ENCODE results near the gene TDRD5.

TDRD5 gene, protein sequence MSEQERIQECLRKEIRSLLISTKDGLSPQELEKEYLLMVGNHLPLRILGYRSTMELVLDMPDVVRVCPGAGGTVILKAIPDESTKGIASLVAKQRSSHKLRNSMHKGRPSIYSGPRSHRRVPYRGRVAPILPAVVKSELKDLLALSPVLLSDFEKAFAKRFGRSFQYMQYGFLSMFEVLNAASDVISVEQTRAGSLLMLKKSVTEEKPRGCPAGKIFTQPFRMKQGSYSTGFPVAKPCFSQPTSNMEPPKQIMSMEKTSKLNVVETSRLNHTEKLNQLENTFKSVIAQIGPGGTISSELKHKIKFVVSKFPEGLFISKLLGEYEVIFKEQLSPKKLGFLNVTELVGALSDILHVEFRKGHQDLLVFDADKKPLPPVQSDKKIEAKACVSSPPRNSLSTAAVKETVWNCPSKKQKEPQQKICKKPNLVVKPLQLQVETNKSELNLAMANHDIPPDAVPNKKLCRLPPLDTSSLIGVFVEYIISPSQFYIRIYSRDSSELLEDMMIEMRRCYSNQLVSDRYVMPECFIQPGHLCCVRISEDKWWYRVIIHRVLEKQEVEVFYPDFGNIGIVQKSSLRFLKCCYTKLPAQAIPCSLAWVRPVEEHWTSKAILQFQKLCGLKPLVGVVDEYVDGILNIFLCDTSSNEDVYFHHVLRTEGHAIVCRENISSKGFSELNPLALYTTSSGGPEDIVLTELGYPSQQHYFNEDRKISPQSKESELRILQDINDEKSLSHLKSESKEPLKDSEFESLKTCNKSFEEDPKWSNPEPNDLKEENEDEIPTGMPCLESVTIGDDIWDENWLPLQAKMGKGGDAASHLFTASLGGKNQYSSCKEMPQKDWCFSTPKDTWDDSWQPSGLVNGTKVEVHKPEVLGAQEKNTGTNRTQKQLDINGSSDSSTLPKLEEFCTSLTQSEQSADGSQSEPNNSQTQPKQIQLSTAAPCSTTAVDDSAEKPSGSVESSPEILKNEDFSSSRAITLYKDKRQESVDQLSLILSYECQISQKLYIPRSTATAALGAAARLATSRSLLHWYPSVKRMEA

GRCh38 chr1:179591592-179592580, at the start of gene TDRD5:
TDRD5 (plus strand) TSS chr1:179591832; CDS start chr1:179592616, 784 bp downstream.
- no peak for DNase-seq

DNA sequence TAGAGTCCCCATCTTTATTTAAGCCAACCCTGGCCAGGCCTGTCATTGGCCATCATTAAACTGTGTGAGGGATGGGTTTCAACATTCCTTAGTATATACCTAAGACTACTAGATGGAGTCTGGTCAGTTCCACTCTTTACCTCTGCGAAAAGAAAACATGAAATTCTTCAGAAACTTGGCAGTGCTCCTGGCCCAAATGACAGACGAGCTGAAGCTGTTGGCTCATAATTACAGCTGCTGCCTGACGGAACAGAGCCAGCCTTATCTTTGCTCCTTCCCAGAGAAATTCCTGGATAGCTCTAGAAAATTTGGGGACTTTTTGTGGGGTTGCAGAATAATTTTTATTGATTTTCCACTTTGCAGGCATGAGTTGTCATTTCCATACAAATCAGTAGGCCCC, 46.3 kb upstream of the TDRD5 start:
- no peak for DNase-seq

GRCh38 chr1:179547021-179547535, 44.6 kb upstream of the TDRD5 start:
- DNase-seq: no peak

- DNase-seq: no peak
Observed at GRCh38 chr1:179548666-179549367, 42.8 kb upstream of the TDRD5 start.

- no peak for DNase-seq
Observed at GRCh38 chr1:179549368-179549700, 42.3 kb upstream of the TDRD5 start.

- DNase-seq: peak; percentile 77
Observed at GRCh38 chr1:179550746-179551682, 40.6 kb upstream of the TDRD5 start.

DNA sequence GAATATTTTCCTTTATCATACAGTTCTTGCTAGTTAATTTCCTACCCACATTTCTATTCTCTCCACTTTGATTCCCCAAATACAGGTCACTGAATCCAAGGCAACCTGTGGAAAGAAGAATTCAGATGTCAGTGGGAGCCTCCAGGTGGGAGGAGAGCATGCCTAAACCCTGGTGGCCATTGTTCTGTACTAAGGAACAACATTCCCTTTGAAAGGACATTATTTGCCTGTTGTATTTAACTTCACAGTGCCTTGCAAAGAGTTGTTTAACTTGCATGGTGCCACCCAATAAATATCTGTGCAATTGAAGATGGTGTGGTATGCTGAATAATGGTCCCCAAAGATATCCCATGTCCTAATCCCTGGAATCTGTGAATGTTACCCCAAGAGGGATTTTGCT, 37.2 kb upstream of the TDRD5 start:
- DNase-seq: no peak

GRCh38 chr1:179558078-179558477, 33.6 kb upstream of the TDRD5 start:
- no peak for DNase-seq

DNA sequence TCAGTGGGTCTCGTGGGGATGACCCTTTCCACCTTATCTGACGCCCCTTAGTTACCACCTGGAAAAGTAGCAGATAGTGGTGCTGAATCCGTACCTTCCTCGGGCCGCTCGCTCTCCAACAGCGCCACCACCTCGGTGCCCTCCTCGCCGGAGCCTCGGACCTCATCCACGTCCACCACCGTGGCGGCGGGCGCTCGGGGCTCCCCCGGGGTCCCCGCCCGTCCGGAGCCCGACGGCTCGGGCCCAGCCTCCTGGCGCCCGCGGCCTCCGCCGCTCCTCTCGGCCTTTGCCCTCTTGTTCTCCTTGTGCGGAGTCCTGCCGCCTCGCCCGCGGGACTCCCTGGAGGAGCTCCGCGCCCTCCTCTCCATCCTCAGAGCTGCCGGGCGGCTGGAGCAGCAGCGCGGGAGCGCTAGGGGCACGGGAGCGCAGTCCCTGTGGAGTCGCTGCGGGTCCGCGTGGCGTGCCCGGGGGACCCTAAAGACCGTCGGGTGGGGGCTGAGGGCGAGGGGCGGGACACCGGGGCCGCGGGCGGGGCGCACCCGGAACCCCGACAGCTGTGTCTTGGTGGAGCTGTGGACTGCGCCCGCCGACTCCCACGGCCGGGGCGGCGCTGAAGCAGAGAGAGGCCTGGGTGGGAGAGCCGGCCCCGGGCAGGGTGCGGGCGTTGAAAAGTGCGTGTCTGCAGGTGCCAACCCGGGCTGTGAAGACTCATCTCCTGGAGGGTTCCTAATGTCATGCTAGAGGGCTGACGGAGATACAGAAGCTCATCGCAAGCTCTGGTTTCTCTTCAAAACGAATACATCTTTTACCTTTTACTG, 15.9 kb upstream of the TDRD5 start, which contains the start of gene NPHS2:
TSS of gene NPHS2 (minus strand) at position 452 of the 818 bp plus-strand sequence. CDS start at position 368, 84 bp downstream.
- DNase-seq: no peak

DNA sequence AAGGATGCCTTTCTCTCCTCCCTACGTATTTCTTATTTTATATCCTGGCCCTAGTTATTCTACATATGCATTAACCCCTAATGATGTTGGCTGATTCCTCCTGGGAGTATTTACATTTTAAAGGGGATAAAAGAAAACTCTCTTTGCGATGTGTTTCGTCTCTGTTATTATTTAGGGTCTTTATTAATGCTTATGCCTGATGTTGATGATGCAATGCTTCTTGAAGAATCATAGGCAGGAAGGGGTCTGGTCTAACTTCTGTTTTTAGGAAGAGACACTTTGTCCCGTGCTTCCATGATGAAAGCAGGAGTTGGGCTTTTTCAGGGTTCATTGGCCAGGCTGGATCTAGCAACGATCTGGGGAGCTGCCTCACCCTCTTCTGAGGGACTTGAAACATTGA, 15.1 kb upstream of the TDRD5 start:
- no peak for DNase-seq

- no peak for DNase-seq
Observed at GRCh38 chr1:179583771-179584320, 7.8 kb upstream of the TDRD5 start.

- DNase-seq: no peak
Observed at GRCh38 chr1:179586107-179586823, 5.4 kb upstream of the TDRD5 start.

DNA sequence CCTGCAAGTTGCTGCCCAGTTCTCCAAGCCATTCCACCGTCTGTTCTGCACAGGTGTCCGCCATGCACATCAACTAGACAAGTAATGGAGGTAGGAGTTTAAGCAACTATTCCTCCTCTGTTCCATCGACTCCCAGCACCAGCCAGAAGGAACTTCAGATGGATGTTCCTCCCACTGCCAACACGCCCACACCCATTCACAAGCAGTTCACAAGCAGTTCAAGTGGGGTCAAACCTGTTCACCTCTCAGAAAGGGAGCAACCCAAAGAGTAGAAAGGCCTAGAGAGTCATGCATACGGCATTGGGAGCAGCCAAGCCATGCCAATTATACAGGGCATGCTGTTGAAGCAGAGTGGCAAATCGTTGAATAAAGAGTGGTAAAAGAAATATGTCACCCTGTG, 4.3 kb upstream of the TDRD5 start:
- no peak for DNase-seq

GRCh38 chr1:179588425-179589024, 3.1 kb upstream of the TDRD5 start:
- DNase-seq: no peak

GRCh38 chr1:179589509-179589908, 2.1 kb upstream of the TDRD5 start:
- no peak for DNase-seq

GRCh38 chr1:179590671-179591070, 961 bp upstream of the TDRD5 start:
- no peak for DNase-seq

DNA sequence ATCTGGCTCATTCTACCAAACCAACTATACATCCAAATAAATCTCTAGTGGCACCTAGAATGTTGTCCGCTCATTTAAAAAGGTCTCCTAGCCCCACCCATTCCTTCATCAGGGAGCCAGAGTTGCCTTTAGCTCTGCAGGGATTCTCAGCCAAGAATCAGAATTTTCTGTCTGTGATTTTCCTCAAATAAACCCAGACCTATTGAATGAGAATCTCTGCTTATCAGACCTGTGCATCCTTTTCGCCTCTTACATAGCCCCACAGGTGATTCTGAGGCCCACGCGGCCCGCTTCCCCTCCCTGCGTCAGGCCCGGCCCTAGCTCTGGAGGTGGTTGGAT, 410 bp upstream of the TDRD5 start:
- DNase-seq: no peak

DNA sequence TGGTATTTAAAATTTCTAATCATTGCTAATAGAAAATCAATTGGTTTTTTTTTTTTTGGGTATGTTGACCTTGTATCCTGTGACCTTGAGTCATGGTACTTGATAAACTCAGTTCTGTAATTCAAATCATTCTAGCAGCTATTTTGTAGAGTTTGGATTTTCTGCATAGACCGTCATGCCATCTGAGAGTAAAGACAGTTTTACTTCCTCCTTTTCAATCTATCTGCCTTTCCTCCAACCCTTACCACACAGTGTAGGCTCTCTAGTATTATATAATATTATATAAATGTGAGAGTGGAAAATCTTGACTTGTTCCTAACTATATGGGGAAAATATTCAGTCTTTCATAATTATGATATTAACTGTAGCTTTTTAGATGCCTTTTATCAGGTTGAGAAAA, 7.0 kb downstream of the TDRD5 start:
- DNase-seq: no peak
